Chondrocyte (in vitro differentiated cells): ENCODE measurements around the gene CSPG4. TPM values are rescaled to one million over a fixed set of nuclear protein-coding genes. Genes with fewer than 3 reads are reported as not detected.
"Not testable (repeated sequence)": the region's sequence is repeated elsewhere in the genome, so short reads cannot be mapped to it uniquely, and the experiment has no call there.

Source experiments
- DNase-seq: peaks from one replicate; pipeline ENCODE4 v3.0.0; 2021; ENCODE audit warnings: mixed read lengths, low spot score
- H3K27ac Mint-ChIP-seq: one replicate; pipeline ENCODE4 v1.8.0; 2021; ENCODE audit warnings: mild to moderate bottlenecking, moderate library complexity, mixed read lengths; ENCODE audit not compliant: unreplicated experiment
- H3K27me3 Mint-ChIP-seq: 2 replicates; pipeline ENCODE4 v1.8.0; 2021; ENCODE audit warnings: low read depth, mixed read lengths
- H3K36me3 Mint-ChIP-seq: 2 replicates; pipeline ENCODE4 v1.8.0; 2021; ENCODE audit warnings: low read depth, mixed read lengths
- H3K4me1 Mint-ChIP-seq: 2 replicates; pipeline ENCODE4 v1.8.0; 2021; ENCODE audit warnings: low read depth, mild to moderate bottlenecking, mixed read lengths
- H3K4me3 Mint-ChIP-seq: one replicate; pipeline ENCODE4 v1.8.0; 2021; ENCODE audit warnings: mild to moderate bottlenecking, moderate library complexity, mixed read lengths; ENCODE audit not compliant: unreplicated experiment
- H3K9me3 Mint-ChIP-seq: 2 replicates; pipeline ENCODE4 v1.8.0; 2021; ENCODE audit warnings: low read depth, mixed read lengths
- total RNA-seq: library from RNA; stranded (reverse); gene quantifications from 3 replicates; pipeline ENCODE4 v1.2.1, GENCODE V29; 2021
- TF ChIP-seq, protein P1 (sequence below): fragments of 200-600 bp; sonication (generic); IDR thresholded peaks from 2 replicates; pipeline ENCODE4 v1.5.0; 2021; ENCODE audit warnings: antibody characterized with exemption, mild to moderate bottlenecking, moderate library complexity

The CSPG4 gene
- total RNA-seq, 1 donor from 2014 or later: 595 TPM

DNA sequence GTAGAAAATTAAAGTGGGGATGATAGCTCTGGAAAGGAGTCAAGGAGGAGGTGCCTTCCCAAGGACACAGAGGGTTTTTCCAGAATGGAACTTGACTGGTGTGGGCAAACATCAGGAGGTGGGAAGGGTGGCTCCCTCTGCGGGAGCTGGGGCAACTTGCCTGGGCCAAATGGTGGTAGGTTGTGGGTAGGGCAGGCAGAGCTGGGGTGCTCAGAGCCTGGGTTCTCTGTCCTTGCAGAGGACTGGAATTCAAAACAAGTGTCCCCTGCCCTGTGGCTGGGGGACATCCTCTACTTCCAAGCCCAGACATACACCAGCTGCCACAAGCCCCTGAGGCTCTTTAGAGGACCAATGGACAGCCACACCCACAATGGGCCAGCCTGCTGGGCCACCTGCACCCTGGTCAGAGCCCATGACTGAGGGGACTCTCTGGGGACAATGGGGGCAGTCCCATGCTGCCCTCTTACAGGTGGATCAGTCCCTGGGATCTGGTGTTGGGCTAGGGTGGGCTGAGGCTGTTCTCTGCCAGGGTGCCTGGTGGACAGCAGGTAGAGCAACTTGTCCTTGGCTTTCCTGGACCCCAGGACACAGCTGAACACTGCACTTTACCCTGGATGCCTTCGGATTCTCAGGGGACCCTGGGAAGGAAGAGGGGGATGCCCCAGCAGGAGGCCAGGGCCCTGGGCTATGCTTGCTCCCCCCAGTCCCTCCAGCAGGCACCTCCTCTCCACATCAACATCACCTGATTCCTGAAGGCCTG, 38.6 kb upstream of the CSPG4 start:
- Mint-ChIP-seq H3K27ac (no peak overlapping the region), H3K36me3 (no peaks in the 10 kb centered on the region), H3K4me1 (no peaks in the 10 kb centered on the region), H3K27me3 (no peaks in the 10 kb centered on the region), H3K4me3 (no peak overlapping the region), H3K9me3 (no peaks in the 10 kb centered on the region)
- DNase-seq: no peak
- TF ChIP-seq, protein P1, sequence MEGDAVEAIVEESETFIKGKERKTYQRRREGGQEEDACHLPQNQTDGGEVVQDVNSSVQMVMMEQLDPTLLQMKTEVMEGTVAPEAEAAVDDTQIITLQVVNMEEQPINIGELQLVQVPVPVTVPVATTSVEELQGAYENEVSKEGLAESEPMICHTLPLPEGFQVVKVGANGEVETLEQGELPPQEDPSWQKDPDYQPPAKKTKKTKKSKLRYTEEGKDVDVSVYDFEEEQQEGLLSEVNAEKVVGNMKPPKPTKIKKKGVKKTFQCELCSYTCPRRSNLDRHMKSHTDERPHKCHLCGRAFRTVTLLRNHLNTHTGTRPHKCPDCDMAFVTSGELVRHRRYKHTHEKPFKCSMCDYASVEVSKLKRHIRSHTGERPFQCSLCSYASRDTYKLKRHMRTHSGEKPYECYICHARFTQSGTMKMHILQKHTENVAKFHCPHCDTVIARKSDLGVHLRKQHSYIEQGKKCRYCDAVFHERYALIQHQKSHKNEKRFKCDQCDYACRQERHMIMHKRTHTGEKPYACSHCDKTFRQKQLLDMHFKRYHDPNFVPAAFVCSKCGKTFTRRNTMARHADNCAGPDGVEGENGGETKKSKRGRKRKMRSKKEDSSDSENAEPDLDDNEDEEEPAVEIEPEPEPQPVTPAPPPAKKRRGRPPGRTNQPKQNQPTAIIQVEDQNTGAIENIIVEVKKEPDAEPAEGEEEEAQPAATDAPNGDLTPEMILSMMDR: no peak

DNA sequence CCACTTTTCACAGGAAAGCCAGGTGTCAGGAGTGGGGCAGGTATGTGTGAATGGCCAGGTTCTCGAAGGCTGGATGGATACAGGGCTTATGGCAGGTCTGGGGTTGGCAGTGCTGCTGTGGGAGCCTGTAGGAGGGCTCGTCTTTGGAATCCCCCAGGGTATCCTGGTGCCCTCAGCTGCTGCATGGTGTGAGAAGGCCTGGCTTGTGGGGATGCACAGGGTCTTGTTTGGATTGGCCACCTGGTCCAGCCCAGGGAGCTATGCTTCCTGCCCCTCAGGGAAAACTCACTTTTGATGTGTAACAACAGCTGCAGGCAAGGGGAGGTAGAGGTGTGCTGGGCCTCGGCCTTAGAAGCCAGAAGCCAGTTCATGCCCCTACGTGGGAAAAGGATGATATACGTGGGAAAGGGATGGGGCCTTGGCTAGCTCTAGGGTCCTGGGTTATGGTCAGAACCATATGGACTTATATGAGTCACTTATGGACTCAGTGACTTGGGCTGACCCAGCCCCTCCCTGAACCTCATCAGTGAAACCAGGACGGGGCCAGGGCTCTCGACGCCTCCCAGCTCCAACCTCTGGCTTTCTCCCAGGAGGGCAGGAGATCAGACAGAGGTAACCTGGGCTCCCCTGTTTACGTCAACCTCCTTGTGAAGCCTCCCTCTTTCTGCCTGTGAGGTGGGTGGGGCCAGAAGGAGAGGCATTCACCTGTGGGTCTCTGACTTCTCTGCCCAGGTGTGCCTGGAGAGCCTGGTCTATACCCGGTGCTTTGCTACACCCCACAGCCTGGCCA, 37.8 kb upstream of the CSPG4 start:
- H3K4me1 Mint-ChIP-seq: no peaks in the 10 kb centered on the region
- TF ChIP-seq, protein P1: no peak
- H3K4me3 Mint-ChIP-seq: no peak overlapping the region
- no peaks in the 10 kb centered on the region for H3K9me3 Mint-ChIP-seq
- H3K27me3 Mint-ChIP-seq: no peaks in the 10 kb centered on the region
- DNase-seq: no peak
- no peak overlapping the region for H3K27ac Mint-ChIP-seq
- no peaks in the 10 kb centered on the region for H3K36me3 Mint-ChIP-seq

DNA sequence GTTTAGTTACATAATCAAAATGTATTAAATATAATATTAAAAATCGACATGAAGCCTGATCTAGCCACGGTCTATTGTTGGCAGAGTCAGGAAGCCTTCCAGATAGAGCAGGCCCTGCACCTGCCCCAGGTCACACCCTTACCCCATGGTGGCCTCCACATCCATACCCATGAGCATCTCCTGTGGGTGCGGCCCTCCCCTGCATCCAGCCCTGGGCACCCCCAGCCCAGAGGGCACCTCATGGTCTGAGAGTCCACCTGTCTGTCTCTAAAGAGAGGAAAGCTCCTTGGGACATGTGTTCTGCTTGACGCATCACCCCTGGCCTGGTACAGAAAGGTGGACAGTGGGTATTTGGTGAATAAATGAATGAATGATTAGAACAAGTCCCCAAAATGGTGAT, 37.2 kb upstream of the CSPG4 start:
- H3K27ac Mint-ChIP-seq: no peak overlapping the region
- no peak overlapping the region for H3K4me3 Mint-ChIP-seq

DNA sequence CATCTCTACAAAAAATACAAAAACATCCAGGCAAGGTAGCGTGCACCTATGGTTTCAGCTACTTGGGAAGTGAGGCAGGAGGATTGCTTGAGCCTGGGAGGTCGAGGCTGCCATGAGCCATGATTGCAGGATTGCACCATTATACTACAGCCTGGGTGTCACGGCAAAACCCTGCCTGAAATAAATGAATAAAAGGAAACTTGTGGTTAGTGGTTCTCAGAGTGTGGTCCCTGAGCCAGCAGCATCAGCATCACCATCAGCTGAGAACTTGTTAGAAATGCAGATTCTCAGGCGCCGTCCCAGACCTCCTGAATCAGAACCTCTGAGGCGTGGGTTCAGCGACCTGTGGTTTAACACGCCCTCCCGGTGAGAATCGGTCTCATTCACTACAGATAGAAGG, 36.2 kb upstream of the CSPG4 start:
- DNase-seq, H3K4me3 Mint-ChIP-seq, H3K27ac Mint-ChIP-seq, H3K4me1 Mint-ChIP-seq, H3K36me3 Mint-ChIP-seq, H3K9me3 Mint-ChIP-seq, H3K27me3 Mint-ChIP-seq: not testable (repeated sequence)

More for the DNA sequence above, 37.2 kb upstream of the CSPG4 start:
- Mint-ChIP-seq H3K27me3 (no peaks in the 10 kb centered on the region), H3K36me3 (no peaks in the 10 kb centered on the region), H3K9me3 (no peaks in the 10 kb centered on the region), H3K4me1 (no peaks in the 10 kb centered on the region)
- TF ChIP-seq, protein P1: no peak
- no peak for DNase-seq

DNA sequence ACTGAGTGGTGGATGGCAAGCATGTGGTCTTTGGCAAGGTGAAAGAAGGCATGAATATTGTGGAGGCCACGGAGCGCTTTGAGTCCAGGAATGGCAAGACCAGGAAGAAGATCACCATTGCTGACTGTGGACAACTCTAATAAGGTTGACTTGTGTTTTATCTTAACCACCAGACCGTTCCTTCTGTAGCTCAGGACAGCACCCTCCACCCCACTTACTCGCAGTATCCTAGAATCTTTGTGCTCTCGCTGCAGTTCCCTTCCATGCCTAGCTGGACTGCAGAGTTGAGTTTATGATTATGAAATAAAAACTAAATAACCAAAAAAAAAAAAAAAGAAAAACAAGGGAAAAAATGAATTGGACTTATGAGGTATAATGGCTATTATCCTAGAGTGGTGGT, 34.5 kb upstream of the CSPG4 start:
- H3K4me3 Mint-ChIP-seq, H3K4me1 Mint-ChIP-seq, H3K36me3 Mint-ChIP-seq, H3K27ac Mint-ChIP-seq, H3K9me3 Mint-ChIP-seq, H3K27me3 Mint-ChIP-seq: not testable (repeated sequence)
- DNase-seq: peak; percentile 1

DNA sequence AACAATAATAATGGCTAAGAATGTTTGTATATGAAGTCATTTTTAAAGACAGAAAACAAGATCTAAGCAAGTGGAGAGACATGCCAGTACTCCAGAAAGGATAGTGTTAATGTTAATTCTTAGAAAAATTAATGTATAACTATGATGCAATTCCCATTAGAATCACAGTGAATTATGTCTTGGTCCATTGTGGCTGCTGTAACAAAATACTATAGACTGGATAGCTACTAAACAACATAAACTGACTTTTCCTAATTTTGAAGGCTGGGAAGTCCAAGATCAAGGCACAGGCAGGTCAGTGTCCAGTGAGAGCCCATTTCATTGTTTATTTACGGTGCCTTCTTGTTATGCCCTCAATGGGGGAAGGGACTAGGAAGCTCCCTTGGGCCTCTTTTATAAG, 32.7 kb upstream of the CSPG4 start:
- H3K27ac Mint-ChIP-seq: no peak overlapping the region
- H3K4me1 Mint-ChIP-seq: no peaks in the 10 kb centered on the region
- no peaks in the 10 kb centered on the region for H3K36me3 Mint-ChIP-seq
- no peaks in the 10 kb centered on the region for H3K27me3 Mint-ChIP-seq
- no peak for DNase-seq
- TF ChIP-seq, protein P1: no peak
- H3K9me3 Mint-ChIP-seq: no peaks in the 10 kb centered on the region
- H3K4me3 Mint-ChIP-seq: no peak overlapping the region

DNA sequence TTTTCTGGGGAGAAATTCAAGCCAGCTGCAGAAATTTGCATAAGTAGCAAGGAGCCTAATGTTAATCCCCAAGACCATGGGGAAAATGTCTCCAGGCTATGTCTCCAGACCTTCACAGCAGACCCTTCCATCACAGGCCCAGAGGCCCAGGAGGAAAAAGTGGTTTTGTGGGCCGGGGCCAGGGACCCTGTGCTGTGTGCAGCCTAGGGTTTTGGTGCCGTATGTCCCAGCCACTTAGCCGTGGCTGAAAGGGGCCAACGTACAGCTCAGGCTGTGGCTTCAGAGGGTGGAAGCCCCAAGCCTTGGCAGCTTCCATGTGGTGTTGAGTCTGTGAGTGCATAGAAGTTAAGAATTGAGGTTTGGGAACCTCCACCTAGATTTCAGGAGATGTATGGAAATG, 29.7 kb upstream of the CSPG4 start:
- not testable (repeated sequence) for H3K9me3 Mint-ChIP-seq, H3K27ac Mint-ChIP-seq, H3K27me3 Mint-ChIP-seq, H3K4me1 Mint-ChIP-seq, H3K36me3 Mint-ChIP-seq, DNase-seq, H3K4me3 Mint-ChIP-seq
